Panc1 (cell line): ENCODE data around the gene GMDS.

Experiments used
- POLR2AphosphoS5 ChIP-seq: IDR thresholded peaks from 2 replicates; pipeline ENCODE4 v1.6.1; 2012; ENCODE audit warnings: mild to moderate bottlenecking, low read depth, low read length, moderate library complexity
- TF ChIP-seq, protein P1 (sequence below): fragments of 450-650 bp; IDR thresholded peaks from 2 replicates; pipeline ENCODE4 v1.5.1; 2017; ENCODE audit warnings: mild to moderate bottlenecking

DNA sequence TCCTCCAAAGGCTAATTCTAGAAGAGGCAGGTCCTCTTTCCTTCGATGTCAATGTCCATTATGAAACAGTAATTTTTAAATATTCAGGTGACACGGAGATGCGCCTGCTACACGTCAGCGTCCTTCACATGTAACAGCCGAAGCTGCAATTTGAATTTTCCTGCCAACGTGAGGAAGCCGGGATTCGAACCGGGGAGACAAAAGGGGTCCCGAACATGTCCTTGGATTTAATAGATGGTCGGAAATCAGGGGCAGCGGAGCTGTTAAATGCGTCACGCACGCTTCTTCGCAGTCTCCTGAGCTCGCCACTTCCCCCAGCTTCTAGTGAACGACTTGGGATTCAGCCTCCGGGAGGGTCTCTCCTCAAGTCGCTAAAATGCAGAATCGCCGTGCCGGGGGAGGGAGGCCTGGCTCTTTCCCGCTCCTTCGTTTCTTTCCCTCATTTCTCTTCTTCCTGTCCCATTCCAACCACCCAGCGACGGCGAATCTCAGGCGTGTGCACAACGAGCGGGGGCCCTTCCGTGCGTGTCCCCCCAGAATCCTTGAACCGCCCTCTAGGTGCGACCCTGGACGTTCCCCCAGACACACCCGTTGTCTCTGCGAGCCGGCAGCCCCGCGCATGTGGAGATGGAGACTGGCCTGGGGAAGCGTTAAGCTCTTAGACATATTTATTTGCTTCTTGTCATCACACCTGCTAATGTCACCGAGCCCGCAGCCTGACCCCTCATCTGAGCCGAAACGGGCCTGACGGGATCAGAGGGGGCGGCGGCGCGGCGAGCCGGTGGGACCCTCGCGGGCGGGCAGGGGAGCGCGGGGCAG, 637.0 kb downstream of the GMDS start:
- TF ChIP-seq POLR2AphosphoS5: no peak
- TF ChIP-seq, protein P1, sequence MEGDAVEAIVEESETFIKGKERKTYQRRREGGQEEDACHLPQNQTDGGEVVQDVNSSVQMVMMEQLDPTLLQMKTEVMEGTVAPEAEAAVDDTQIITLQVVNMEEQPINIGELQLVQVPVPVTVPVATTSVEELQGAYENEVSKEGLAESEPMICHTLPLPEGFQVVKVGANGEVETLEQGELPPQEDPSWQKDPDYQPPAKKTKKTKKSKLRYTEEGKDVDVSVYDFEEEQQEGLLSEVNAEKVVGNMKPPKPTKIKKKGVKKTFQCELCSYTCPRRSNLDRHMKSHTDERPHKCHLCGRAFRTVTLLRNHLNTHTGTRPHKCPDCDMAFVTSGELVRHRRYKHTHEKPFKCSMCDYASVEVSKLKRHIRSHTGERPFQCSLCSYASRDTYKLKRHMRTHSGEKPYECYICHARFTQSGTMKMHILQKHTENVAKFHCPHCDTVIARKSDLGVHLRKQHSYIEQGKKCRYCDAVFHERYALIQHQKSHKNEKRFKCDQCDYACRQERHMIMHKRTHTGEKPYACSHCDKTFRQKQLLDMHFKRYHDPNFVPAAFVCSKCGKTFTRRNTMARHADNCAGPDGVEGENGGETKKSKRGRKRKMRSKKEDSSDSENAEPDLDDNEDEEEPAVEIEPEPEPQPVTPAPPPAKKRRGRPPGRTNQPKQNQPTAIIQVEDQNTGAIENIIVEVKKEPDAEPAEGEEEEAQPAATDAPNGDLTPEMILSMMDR: no peak
